ENCODE measurements around the gene SDHB. TPM values are rescaled to one million over a fixed set of nuclear protein-coding genes. Genes with fewer than 3 reads are reported as not detected.

The SDHB gene
- total and polyA plus RNA-seq, 5 donors = 209 to 311 (median 241) TPM

GRCh38 chr1:17011439-17012307, 42.2 kb downstream of the SDHB start, which contains the start of gene ATP13A2:
Gene ATP13A2, minus strand, starts transcription at chr1:17011928. Its CDS starts 190 bp downstream, at chr1:17011738.
- peak within 1 kb of the TSS; percentile 83 for H3K4me3 ChIP-seq (ENCODE audit: low read length)
- DNase-seq = peak; percentile 77 to 94 (median 92)
- H3K27me3 ChIP-seq (ENCODE audit: control insufficient read depth, insufficient read depth) = no peaks in the 10 kb centered on the region
- 1% methylated on average over 94 of the region's 94 CpGs for WGBS
- peak; percentile 91 to 95 for ATAC-seq
- intact Hi-C loops (cut with DNase I) = loop anchor here in 1 of 4 donors (5.0 kb wide), 1 partner anchor 44 kb away; no protein-coding TSS in a partner anchor
- no peak within 1 kb of the TSS for H3K27ac ChIP-seq (ENCODE audit: low read length)
- no peaks in the 10 kb centered on the region for H3K4me1 ChIP-seq (ENCODE audit: control insufficient read depth, insufficient read depth, low read length)
- H3K9me3 ChIP-seq (ENCODE audit: control insufficient read depth, low read length) = no peaks in the 10 kb centered on the region

- 1% methylated on average over 15 of the region's 15 CpGs for WGBS
- no peak for DNase-seq
- no peak overlapping the region for H3K27ac ChIP-seq (ENCODE audit: low read length)
- peak overlapping the region; percentile 83 for H3K4me3 ChIP-seq (ENCODE audit: low read length)
- H3K4me1 ChIP-seq (ENCODE audit: control insufficient read depth, insufficient read depth, low read length) = no peaks in the 10 kb centered on the region
- peak in 1 of 2 donors; percentile 20 for ATAC-seq
- no peaks in the 10 kb centered on the region for H3K27me3 ChIP-seq (ENCODE audit: control insufficient read depth, insufficient read depth)
- intact Hi-C loops (cut with DNase I) = loop anchor here in 1 of 4 donors (5.0 kb wide), 1 partner anchor 44 kb away; no protein-coding TSS in a partner anchor
- H3K9me3 ChIP-seq (ENCODE audit: control insufficient read depth, low read length) = no peaks in the 10 kb centered on the region
Observed at GRCh38 chr1:17011092-17011438, 42.8 kb downstream of the SDHB start.

GRCh38 chr1:17009706-17010105, 44.1 kb downstream of the SDHB start:
- Histone ChIP-seq H3K4me3 (ENCODE audit: low read length) (no peak overlapping the region), H3K4me1 (ENCODE audit: control insufficient read depth, insufficient read depth, low read length) (no peaks in the 10 kb centered on the region), H3K9me3 (ENCODE audit: control insufficient read depth, low read length) (no peaks in the 10 kb centered on the region), H3K27me3 (ENCODE audit: control insufficient read depth, insufficient read depth) (no peaks in the 10 kb centered on the region), H3K27ac (ENCODE audit: low read length) (no peak overlapping the region)
- intact Hi-C loops (cut with DNase I) = loop anchor here in 1 of 4 donors (5.0 kb wide), 1 partner anchor 42 kb away; no protein-coding TSS in a partner anchor
- 42% methylated on average over 4 of the region's 4 CpGs for WGBS
- DNase-seq = peak in 1 of 3 donors; percentile 49
- peak in 1 of 2 donors; percentile 22 for ATAC-seq

GRCh38 chr1:17008208-17008855, 45.5 kb downstream of the SDHB start:
- Histone ChIP-seq H3K4me3 (ENCODE audit: low read length) (no peak overlapping the region), H3K4me1 (ENCODE audit: control insufficient read depth, insufficient read depth, low read length) (no peaks in the 10 kb centered on the region), H3K27ac (ENCODE audit: low read length) (no peak overlapping the region), H3K27me3 (ENCODE audit: control insufficient read depth, insufficient read depth) (no peaks in the 10 kb centered on the region), H3K9me3 (ENCODE audit: control insufficient read depth, low read length) (no peaks in the 10 kb centered on the region)
- 91% methylated on average over 15 of the region's 15 CpGs for WGBS
- DNase-seq (peak in 1 of 3 donors; percentile 36), ATAC-seq (no peak)
- intact Hi-C loops (cut with DNase I) = no loop called here

- DNase-seq = peak in 1 of 3 donors; percentile 38
- intact Hi-C loops (cut with DNase I) = no loop called here
- Histone ChIP-seq H3K4me1 (ENCODE audit: control insufficient read depth, insufficient read depth, low read length) (no peaks in the 10 kb centered on the region), H3K4me3 (ENCODE audit: low read length) (no peak overlapping the region), H3K27me3 (ENCODE audit: control insufficient read depth, insufficient read depth) (no peaks in the 10 kb centered on the region), H3K9me3 (ENCODE audit: control insufficient read depth, low read length) (no peaks in the 10 kb centered on the region), H3K27ac (ENCODE audit: low read length) (no peak overlapping the region)
- 91% methylated on average over 8 of the region's 8 CpGs for WGBS
- ATAC-seq = no peak
Observed at GRCh38 chr1:17007121-17007520, 46.7 kb downstream of the SDHB start.

GRCh38 chr1:17005365-17005740, 48.5 kb downstream of the SDHB start:
- WGBS = 93% methylated on average over 19 of the region's 19 CpGs
- Histone ChIP-seq H3K4me1 (ENCODE audit: control insufficient read depth, insufficient read depth, low read length) (no peaks in the 10 kb centered on the region), H3K27me3 (ENCODE audit: control insufficient read depth, insufficient read depth) (no peaks in the 10 kb centered on the region), H3K27ac (ENCODE audit: low read length) (no peak overlapping the region), H3K9me3 (ENCODE audit: control insufficient read depth, low read length) (no peaks in the 10 kb centered on the region), H3K4me3 (ENCODE audit: low read length) (no peak overlapping the region)
- DNase-seq (no peak), ATAC-seq (no peak)
- intact Hi-C loops (cut with DNase I) = no loop called here

GRCh38 chr1:17004466-17005364, 49.1 kb downstream of the SDHB start:
- Histone ChIP-seq H3K9me3 (ENCODE audit: control insufficient read depth, low read length) (no peaks in the 10 kb centered on the region), H3K27ac (ENCODE audit: low read length) (no peak overlapping the region), H3K27me3 (ENCODE audit: control insufficient read depth, insufficient read depth) (no peaks in the 10 kb centered on the region), H3K4me1 (ENCODE audit: control insufficient read depth, insufficient read depth, low read length) (no peaks in the 10 kb centered on the region), H3K4me3 (ENCODE audit: low read length) (no peak overlapping the region)
- intact Hi-C loops (cut with DNase I) = no loop called here
- ATAC-seq (no peak), DNase-seq (no peak)
- WGBS = 92% methylated on average over 24 of the region's 24 CpGs

GRCh38 chr1:17002524-17002902, 51.3 kb downstream of the SDHB start:
- no peak for ATAC-seq
- intact Hi-C loops (cut with DNase I) = no loop called here
- Histone ChIP-seq H3K4me1 (ENCODE audit: control insufficient read depth, insufficient read depth, low read length) (no peaks in the 10 kb centered on the region), H3K9me3 (ENCODE audit: control insufficient read depth, low read length) (no peaks in the 10 kb centered on the region), H3K4me3 (ENCODE audit: low read length) (no peak overlapping the region), H3K27me3 (ENCODE audit: control insufficient read depth, insufficient read depth) (no peaks in the 10 kb centered on the region), H3K27ac (ENCODE audit: low read length) (no peak overlapping the region)
- peak in 1 of 3 donors; percentile 10 for DNase-seq
- 94% methylated on average over 4 of the region's 4 CpGs for WGBS

- peak in 1 of 3 donors; percentile 42 for DNase-seq
- Histone ChIP-seq H3K9me3 (ENCODE audit: control insufficient read depth, low read length) (no peaks in the 10 kb centered on the region), H3K27ac (ENCODE audit: low read length) (no peak overlapping the region), H3K4me3 (ENCODE audit: low read length) (no peak overlapping the region), H3K4me1 (ENCODE audit: control insufficient read depth, insufficient read depth, low read length) (no peaks in the 10 kb centered on the region), H3K27me3 (ENCODE audit: control insufficient read depth, insufficient read depth) (no peaks in the 10 kb centered on the region)
- 93% methylated on average over 19 of the region's 19 CpGs for WGBS
- ATAC-seq = peak; percentile 17
- intact Hi-C loops (cut with DNase I) = no loop called here
Observed at GRCh38 chr1:17001760-17002523, 51.9 kb downstream of the SDHB start.

GRCh38 chr1:16999863-17000262, 54.0 kb downstream of the SDHB start:
- Histone ChIP-seq H3K27me3 (ENCODE audit: control insufficient read depth, insufficient read depth) (no peaks in the 10 kb centered on the region), H3K27ac (ENCODE audit: low read length) (no peak overlapping the region), H3K9me3 (ENCODE audit: control insufficient read depth, low read length) (no peaks in the 10 kb centered on the region), H3K4me1 (ENCODE audit: control insufficient read depth, insufficient read depth, low read length) (no peaks in the 10 kb centered on the region), H3K4me3 (ENCODE audit: low read length) (no peak overlapping the region)
- 88% methylated on average over 8 of the region's 8 CpGs for WGBS
- no peak for ATAC-seq
- DNase-seq = no peak
- intact Hi-C loops (cut with DNase I) = no loop called here

Data from right cardiac atrium (tissue), 5 donors.